Measurements from ENCODE around the gene CHRM2. TPM values are rescaled to one million over a fixed set of nuclear protein-coding genes. Genes with fewer than 3 reads are reported as not detected.

CHRM2 gene
- total RNA-seq, 4 donors from 2014 or later, result 6.6 to 29.5 (median 10.7) TPM

DNA sequence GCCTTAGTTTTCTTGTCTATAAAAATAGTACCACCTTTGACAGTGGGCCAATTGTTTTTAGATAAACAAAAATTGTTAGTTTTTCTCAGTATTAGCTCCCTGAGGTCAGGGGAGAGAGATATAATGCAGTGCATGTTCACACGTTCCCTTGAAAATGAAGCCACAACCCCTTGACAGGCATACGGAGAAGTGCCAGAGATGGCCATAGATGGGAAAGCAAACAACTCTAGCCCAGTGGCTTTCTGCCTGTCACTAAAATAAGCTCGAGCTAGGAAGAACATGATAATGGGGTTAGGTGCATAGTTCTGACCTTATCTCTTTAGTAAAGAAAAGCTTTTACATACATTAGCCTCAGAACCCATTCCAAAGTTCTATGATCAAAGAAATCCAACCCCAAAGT, 124.9 kb downstream of the CHRM2 start:
- no peak overlapping the region for H3K4me3 ChIP-seq
- H3K27ac ChIP-seq, result peak overlapping the region in 1 of 4 donors; percentile 34
- TF ChIP-seq POLR2AphosphoS5 (IDR thresholded peaks at IDR 0.05) (no peak), POLR2A (IDR thresholded peaks at IDR 0.05) (no peak), EP300 (IDR thresholded peaks at IDR 0.05; ENCODE audit: low read depth) (no peak)
- TF ChIP-seq, protein P1, sequence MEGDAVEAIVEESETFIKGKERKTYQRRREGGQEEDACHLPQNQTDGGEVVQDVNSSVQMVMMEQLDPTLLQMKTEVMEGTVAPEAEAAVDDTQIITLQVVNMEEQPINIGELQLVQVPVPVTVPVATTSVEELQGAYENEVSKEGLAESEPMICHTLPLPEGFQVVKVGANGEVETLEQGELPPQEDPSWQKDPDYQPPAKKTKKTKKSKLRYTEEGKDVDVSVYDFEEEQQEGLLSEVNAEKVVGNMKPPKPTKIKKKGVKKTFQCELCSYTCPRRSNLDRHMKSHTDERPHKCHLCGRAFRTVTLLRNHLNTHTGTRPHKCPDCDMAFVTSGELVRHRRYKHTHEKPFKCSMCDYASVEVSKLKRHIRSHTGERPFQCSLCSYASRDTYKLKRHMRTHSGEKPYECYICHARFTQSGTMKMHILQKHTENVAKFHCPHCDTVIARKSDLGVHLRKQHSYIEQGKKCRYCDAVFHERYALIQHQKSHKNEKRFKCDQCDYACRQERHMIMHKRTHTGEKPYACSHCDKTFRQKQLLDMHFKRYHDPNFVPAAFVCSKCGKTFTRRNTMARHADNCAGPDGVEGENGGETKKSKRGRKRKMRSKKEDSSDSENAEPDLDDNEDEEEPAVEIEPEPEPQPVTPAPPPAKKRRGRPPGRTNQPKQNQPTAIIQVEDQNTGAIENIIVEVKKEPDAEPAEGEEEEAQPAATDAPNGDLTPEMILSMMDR (IDR thresholded peaks at IDR 0.05), result no peak
- no peaks in the 10 kb centered on the region for H3K27me3 ChIP-seq
- DNase-seq, result no peak
- no peaks in the 10 kb centered on the region for H3K36me3 ChIP-seq
- 22 to 48% methylated on average over 1 to 3 of the region's 3 CpGs for WGBS, 2 donors (ENCODE audit: low coverage in 1 of 2)
- intact Hi-C loops (cut with DNase I; ENCODE audit: low total_unique reads), result no loop called here
- in situ Hi-C loops (cut with MboI; ENCODE audit: low pct_ligation_motif_present in 1 of 4, low pct_unique_long_range_greater_than_20kb in 1 of 4, low sequenced_read_pairs in 3 of 4), result no loop called here
- no peaks in the 10 kb centered on the region for H3K4me1 ChIP-seq
- no peaks in the 10 kb centered on the region for H3K9me3 ChIP-seq

DNA sequence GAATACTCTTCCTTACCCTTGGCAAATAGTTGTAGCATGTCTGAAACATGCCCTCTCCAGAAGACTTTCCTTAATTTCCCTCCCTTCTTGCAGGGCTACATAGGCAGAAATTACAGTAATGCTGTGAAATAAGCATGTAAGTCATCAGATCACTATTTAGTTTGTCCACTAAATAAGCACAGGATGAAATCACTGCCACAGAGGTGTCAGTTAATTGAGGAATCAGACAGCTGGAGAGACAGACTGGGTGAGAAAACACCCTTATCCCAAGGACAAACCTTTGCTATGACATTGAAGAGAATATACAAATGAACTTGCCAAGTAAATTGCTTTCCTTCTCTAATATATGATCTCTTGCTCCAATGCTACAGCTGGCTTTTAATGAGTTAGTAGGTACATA, 129.3 kb downstream of the CHRM2 start:
- intact Hi-C loops (cut with DNase I; ENCODE audit: low total_unique reads) (no loop called here), in situ Hi-C loops (cut with MboI; ENCODE audit: low pct_ligation_motif_present in 1 of 4, low pct_unique_long_range_greater_than_20kb in 1 of 4, low sequenced_read_pairs in 3 of 4) (no loop called here)
- Histone ChIP-seq H3K27me3 (no peaks in the 10 kb centered on the region), H3K27ac (no peak overlapping the region), H3K4me3 (no peak overlapping the region), H3K4me1 (no peaks in the 10 kb centered on the region), H3K9me3 (no peaks in the 10 kb centered on the region), H3K36me3 (no peaks in the 10 kb centered on the region)
- no peak for DNase-seq
- TF ChIP-seq, protein P1 (IDR thresholded peaks at IDR 0.05), result no peak
- TF ChIP-seq EP300 (IDR thresholded peaks at IDR 0.05; ENCODE audit: low read depth), result no peak
- no peak for TF ChIP-seq POLR2AphosphoS5 (IDR thresholded peaks at IDR 0.05)
- TF ChIP-seq POLR2A (IDR thresholded peaks at IDR 0.05), result no peak

DNA sequence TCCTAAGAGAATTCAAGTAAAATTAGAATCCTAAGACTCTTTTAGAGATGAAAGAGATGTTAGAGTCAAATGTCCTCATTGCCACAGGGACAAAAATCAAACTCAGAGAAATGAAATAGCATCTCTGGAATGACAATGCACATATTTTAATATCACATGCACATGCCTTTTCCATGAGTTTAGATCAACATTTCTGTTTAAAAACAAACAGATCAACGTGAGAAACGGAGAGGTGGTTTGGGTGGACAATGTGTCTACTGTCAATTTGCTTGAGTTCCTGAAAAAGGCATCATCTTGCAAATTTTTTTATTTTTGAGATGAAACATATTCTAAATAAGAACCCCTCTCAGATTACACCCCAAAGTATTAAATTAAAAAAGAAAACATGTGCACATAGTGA, 130.0 kb downstream of the CHRM2 start:
- H3K27ac ChIP-seq, result no peak overlapping the region
- no peaks in the 10 kb centered on the region for H3K27me3 ChIP-seq
- TF ChIP-seq, protein P1 (IDR thresholded peaks at IDR 0.05), result no peak
- TF ChIP-seq POLR2A (IDR thresholded peaks at IDR 0.05) (no peak), POLR2AphosphoS5 (IDR thresholded peaks at IDR 0.05) (no peak), EP300 (IDR thresholded peaks at IDR 0.05; ENCODE audit: low read depth) (no peak)
- no peaks in the 10 kb centered on the region for H3K4me1 ChIP-seq
- in situ Hi-C loops (cut with MboI; ENCODE audit: low pct_ligation_motif_present in 1 of 4, low pct_unique_long_range_greater_than_20kb in 1 of 4, low sequenced_read_pairs in 3 of 4) (no loop called here), intact Hi-C loops (cut with DNase I; ENCODE audit: low total_unique reads) (no loop called here)
- DNase-seq, result no peak
- H3K9me3 ChIP-seq, result no peaks in the 10 kb centered on the region
- H3K4me3 ChIP-seq, result no peak overlapping the region
- WGBS, 2 donors (ENCODE audit: low coverage in 1 of 2), result 52 to 65% methylated on average over 2 of the region's 2 CpGs
- no peaks in the 10 kb centered on the region for H3K36me3 ChIP-seq

DNA sequence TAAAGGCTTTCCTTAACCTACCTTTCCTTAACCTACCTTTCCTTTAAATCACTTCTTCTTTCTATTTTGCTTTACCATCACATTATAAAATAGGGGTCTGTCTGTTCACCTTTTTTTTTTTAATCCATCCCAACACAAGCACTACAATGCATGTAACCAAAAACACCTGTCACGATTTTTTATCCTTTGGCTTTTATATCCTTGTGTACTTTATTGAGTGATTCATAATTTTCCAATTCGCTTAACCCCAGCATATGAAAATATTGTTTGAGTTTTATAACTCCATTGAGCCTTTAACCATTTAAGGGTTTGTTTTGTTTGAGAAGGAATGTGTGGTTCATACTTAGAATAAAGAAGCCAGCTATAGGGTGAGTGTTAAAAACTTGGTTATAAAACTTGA, 132.2 kb downstream of the CHRM2 start:
- TF ChIP-seq POLR2A (IDR thresholded peaks at IDR 0.05), result no peak
- no peak for TF ChIP-seq EP300 (IDR thresholded peaks at IDR 0.05; ENCODE audit: low read depth)
- no peak for TF ChIP-seq POLR2AphosphoS5 (IDR thresholded peaks at IDR 0.05)
- TF ChIP-seq, protein P1 (IDR thresholded peaks at IDR 0.05), result no peak
- WGBS, 2 donors (ENCODE audit: low coverage in 1 of 2), result 17 to 30% methylated on average over 2 of the region's 2 CpGs
- Histone ChIP-seq H3K27ac (peak overlapping the region in 3 of 4 donors; percentile 8 to 60 (median 34)), H3K27me3 (no peaks in the 10 kb centered on the region), H3K9me3 (no peaks in the 10 kb centered on the region), H3K4me1 (peaks cover 0 to 2% (median 0%) of the 10 kb centered on the region in 4 donors), H3K4me3 (no peak overlapping the region), H3K36me3 (no peaks in the 10 kb centered on the region)
- intact Hi-C loops (cut with DNase I; ENCODE audit: low total_unique reads), result no loop called here
- no peak for DNase-seq
- in situ Hi-C loops (cut with MboI; ENCODE audit: low pct_ligation_motif_present in 1 of 4, low pct_unique_long_range_greater_than_20kb in 1 of 4, low sequenced_read_pairs in 3 of 4), result no loop called here
